SW 1271 (cell line): ENCODE measurements around the gene DYSF.
A peak's percentile ranks its signal among the peaks of the same experiment; 100 is the strongest.

Experiments used
- DNase-seq, 2 experiments: peaks; one replicate each; lab custom pipeline; 2025; lab: John Stamatoyannopoulos, UW

Gene DYSF

DNA sequence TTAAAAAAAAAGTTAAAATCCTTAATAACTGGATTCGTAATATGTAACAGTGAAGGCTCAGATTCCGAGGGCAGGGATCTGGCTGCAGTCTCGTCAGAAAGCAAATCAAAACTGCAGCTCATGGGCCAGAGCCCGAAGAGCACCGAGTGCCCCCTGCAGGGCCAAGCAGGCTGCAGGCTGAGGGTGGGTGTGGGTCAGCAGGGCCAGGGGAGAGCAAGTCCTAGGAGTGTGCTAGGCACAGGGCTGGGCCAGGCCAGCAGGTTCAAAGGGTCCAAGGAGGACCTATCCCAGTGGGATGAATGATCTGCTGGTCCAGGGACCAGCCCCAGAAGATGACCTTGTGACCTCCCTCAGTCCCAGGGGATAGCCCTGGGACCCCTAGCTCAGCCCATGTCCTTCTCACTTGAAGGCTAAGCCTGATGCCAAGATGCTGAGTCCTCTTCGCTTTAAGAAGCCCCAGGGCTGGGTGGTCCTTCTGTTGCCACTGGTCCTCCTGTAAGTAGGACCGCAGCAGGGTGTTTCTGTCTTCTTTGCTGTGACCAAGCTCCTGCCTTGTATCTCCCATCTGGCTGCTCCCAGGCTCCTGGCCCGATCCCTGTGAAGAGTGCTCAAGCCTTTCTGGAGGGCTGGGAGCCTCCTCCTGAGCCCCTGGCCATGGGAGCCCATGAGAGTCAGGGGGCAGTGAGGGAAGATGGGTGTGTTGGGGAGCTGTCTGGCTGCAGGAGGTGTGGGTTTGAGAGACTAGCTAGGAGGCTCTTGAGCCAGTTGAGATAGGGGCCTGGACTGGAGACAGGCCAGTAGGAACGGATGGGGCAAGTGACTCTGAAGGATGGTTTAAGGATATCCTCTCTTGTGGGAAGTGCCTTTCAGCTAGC, 150.7 kb downstream of the DYSF start:
- DNase-seq, result no peak

DNA sequence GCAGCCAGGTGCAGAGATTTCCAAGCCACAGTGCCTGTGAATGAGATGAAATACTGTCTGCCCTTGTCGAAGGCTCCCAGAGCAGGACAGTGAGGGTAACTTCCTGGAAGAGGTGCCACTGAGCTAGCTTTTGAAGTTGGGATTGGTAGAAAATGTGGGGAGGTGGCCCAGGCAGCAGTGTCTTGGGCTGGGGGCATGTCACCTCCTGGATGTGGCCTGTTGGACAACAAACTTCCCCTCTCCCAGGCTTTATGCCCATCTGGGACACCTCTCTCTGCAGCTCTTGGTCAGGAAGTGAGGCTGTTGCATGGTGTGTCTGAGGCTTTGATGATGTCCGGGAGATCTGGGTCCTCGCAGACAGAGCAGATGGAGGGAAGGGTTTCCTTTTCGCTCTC, 151.4 kb downstream of the DYSF start:
- no peak for DNase-seq

DNA sequence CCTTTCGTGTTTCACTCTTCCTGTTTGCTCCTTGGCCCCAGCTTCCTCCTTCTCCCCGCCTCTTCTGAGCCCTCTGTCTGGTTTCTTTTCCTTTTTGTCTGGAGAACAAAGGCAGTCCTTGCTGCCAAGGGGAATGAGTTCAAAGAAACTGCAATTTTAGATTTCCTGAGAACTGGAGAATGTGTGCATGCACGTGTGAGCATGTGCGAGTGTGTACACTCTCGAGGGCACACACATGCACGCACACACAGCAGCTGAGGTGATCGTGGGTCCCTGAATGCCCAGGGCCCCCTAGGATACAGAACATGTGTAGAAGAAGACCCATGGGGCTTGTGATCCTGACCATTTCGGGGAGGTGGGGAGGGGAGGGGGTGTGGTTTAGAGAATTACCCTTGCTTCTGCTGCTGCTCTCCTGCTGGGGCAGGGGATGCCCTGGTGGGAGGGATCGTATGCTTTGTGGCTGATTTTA, 151.8 kb downstream of the DYSF start:
- no peak for DNase-seq

DNA sequence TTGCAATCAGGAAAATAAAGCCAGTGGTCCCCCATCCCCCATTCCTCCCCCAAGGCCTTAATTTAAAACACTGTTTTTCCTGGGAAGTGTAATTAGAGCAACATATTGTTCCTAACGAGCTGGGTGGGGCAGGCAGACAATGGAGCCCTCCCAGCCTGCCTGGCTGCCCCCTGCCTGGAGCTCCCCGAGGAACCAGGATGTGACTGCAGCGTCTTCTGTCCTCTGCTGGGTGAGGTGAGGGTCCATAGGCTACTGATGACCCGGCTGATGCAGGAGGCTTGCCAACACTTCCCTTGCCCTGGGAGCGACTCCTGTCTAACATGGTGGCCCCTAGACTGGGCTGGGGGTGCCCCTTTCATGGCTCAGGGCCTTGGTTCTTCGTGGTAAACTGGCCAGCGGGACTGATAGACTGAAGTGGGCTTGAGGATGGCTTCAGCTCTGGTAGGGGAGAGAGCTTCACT, 152.4 kb downstream of the DYSF start:
- no peak for DNase-seq

DNA sequence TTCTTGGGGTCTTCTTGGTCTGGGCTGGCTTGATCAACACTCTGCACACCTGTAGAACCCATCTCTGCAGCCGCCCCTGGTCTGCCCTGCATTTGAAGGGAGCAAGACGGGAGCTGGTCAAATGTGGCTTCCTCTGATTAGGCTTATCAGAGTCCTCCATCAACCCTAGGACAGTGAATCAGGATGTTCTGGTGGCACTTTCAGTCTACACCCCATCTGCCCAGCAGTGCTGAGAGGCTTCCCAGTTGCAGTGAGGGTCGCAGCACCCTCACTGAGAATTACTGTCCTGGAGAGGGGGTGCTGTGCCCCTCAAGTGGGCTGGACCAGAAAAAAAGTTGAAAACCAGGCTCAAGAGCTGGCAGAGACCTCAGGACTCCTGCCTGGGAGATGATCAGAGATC, 152.9 kb downstream of the DYSF start:
- DNase-seq, result no peak

DNA sequence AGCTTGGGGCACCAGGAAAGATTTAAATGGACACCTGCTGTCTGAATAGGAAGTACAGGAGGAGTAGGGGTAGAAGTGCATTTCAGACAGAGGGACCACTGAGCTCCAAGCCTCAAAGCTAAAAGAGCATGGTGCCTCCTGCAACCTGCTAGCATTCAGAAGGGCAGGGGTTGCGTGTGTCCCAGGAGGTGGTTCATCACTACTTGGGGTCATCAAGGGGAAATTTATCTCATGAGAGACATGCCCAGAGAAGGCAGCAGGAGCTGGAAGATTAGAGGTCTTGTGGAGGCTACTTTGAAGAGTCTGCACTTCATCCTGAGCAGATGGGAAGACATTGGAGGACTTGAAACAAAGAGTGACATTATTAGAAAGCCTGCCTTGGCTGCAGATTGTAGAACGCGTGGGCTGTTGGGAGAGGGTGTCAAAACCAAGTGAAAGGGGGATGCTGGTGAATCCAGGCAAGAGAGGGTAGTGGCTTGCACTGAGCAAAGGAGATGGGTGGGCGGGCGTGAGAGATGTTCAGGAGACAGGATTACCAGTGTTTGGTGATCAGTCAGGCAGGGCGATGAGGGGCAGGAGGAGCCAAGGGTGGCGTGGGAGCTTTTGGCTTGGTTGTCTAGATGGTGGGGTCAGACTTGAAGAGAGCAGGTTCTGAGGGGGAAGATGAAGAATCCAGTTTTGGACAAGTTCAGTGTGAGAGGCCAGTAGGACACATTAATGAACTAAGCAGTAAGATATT, 154.0 kb downstream of the DYSF start:
- DNase-seq, result no peak

DNA sequence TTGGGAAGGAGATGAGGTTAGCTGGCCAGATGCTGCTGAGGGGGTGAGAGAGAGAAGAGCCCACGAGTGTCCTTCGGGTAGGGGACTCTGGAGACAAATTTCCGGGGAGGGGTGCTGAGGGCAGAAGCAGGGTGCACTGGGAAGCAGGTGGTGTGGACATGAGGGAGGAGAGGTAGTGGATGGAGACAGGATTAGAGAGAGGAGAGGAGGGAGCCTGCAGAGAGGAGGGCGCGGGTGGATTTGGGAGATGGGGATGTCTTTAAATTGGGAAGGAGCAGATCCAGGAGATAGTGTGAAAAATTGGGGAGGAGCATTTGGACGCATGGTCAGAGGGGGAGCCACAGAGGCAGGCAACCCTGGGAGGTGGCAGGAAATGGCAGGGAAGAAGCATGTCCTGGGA, 154.7 kb downstream of the DYSF start:
- no peak for DNase-seq

DNA sequence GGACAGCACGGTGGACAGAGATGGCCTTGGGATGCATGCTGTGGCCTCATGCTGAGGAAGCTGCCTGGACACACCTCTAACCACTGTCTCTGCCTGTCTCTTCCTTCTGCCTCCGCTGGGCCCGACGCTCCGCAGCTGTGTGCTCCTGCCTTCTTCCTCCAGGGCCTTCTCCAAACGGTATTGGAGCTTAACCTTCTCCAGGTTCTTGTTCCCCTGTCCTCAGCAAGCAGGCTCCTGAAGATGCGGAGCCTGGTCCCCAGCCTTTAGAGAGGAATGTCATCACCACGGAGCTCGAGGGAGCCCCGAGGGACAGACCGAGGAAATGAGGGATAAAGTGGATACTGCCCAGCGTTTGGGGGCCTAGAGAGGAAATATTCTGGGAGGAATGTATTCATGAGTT, 155.1 kb downstream of the DYSF start:
- DNase-seq, result no peak

DNA sequence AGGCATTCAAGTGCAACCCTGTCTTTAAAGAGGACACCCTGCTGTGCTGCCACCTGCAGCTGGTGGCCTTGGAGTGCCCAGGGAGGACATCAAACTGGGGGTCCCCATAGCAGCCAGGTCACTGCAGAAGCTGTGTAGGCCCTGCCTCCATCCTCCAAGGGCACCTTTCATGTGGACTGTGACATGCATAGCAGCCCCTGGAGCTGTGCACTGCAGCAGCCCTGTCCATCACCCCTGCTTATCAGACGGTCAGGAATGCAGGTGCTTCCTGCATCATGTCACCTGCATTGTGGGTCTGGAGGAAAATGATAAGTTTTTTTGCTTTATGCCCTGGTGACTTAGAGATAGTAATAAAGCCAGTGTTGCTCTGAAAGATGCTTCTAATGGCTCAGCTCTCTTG, 155.7 kb downstream of the DYSF start:
- DNase-seq, result no peak

DNA sequence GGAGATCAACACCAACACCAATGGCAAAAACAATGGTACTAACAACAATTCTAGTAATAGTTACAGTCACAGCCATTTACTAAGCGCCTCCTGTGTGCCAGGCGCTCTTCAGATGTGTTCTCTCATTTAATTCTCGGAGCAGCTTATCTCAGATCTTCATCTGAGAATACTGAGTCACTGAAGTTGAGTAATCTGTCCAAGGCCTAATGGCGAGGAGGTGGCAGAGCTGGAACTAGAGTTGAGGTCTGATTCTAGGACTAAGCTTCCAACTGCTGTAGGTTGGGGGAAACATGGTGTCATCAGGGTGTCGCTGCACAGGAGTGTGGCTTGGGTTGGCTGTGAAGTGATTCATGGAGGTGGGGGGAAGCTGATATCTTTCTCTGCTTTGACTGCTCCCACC, 156.1 kb downstream of the DYSF start:
- DNase-seq, result no peak

DNA sequence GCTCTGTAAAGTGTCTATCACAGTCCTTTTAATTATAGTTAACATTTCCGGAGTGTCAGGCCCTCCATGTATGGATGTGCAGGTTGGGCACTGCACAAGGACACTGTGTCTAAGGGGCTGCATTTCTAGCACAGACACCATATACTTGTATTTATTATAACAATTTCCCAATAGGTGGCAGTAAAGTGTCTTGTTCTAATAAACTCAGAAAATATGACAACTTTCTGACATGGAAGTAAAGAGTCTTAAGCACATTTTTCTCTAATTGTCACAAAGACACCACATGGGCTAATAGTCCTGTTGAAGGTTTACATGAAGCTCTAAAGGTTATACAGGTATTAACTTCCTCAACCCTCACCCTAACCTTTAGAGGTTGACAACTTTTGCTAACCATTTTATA, 156.6 kb downstream of the DYSF start:
- peak in 1 of 2 experiments; percentile 41 for DNase-seq

DNA sequence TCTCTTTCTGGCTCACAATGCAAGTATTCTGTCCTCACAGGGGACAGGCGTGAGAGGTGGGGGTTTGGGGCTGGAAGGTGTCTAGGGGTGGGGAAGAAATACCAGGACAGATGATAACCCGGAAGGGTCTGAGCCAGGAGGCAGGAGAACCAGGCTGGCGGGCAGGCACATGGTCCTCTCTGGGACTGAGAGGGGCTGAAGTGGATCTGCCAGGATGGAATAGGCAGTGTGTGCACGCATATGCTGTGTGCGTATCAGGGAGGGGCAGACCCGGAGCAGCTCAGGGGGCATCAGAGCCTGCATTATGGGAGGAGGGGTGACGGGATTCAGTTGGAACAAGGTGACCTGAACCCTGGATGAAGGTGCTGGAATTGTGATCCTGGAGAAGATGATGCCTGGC, 157.3 kb downstream of the DYSF start:
- no peak for DNase-seq

DNA sequence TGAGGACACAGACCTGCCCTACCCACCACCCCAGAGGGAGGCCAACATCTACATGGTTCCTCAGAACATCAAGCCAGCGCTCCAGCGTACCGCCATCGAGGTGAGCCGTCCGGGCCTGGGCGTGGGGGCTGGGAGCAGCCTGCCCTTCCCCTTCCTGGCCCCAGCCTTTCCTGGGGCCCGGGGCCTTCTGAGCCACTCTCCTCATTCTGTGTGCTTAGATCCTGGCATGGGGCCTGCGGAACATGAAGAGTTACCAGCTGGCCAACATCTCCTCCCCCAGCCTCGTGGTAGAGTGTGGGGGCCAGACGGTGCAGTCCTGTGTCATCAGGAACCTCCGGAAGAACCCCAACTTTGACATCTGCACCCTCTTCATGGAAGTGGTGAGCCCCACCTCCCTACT, 157.9 kb downstream of the DYSF start:
- DNase-seq, result no peak

DNA sequence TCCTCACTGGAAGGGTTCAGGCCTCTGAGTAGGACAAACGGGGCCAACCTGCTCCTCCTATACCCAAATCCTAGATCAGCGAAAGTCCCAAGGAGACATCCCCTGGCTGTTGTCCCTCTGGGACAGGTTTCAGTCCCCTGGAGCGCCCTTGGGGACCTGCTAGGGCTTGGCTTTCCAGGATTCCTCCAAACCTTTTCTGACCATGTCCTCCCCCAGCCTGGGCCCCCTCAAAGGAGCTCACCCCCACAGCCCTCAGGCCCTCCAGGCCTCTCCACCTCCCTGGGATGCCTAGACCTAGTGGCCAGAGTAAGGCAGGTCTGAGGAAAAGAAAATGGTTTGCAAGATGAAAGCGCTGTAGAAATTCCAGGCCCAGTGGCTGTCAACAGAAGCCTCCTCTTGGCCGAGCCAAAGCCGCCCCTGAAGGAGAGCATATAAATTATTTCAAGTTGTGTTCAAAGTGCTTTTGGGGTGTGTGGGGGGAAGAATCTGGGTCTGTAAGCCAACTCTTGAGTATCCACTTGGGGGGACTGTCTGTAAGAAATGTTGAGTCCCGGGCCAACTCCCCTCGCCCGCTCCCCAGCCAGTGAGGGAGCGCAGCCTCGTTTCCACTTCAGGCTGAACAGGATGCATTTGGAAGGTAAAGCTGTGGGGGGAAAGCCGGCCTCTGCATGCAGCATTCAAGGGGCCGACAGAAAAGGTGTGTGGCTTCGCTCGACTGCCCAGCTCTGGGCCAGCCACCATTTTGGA, 158.6 kb downstream of the DYSF start:
- no peak for DNase-seq

DNA sequence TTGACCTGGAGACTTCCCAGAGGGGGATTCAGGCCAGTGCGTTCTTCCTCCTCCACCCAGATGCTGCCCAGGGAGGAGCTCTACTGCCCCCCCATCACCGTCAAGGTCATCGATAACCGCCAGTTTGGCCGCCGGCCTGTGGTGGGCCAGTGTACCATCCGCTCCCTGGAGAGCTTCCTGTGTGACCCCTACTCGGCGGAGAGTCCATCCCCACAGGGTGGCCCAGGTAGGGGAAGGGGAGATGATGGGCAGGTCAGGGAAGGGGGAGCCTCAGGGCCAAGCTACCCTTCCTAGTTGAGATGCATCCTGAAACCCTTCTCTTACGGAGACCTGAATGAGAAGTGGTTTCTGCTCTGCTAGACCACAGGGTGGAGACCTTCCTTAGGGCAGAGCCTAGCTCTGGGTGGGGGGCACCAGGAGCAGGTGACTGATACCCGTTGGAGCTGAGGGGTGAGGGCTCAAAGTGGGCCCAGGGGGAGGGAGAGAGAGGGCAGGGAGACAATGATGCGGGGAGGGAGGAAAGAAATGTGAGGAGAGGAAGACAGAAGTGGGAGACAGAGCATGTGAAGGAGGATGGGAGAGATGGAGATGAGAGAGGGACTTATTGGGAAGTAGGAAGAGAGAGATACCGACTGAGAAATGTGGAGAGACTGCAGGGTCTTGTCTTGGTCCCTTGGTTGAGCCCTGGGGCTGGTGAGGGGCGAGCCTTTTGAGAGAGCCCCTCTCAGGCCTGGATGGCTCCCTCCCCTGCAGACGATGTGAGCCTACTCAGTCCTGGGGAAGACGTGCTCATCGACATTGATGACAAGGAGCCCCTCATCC, 159.4 kb downstream of the DYSF start:
- DNase-seq, result no peak

DNA sequence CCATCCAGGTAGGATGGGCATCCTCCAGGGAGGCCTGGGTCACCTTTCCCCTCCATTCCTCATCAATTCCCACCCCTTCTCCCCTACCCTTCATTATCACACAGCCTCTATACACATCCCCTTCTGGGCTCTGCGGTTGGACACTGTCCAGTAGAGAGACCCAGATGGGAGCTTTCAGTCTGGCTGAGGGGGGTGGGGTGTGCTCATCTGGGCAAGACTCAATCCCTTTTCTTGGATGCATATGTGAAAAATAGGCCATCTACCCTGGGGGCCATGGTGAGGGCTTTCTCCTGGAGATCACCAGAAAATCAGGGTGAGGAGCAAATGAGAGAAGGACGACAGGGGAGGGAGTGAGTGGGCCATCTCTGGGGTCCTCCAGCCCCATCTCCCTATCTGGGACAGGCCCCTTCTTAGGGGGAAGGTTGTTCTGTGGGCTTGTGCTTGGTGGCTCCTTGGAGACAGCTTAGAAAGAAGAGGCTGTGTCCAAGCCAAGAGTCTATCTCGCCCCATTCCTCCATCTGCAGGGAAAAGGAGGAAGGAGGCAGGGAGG, 160.1 kb downstream of the DYSF start:
- no peak for DNase-seq

DNA sequence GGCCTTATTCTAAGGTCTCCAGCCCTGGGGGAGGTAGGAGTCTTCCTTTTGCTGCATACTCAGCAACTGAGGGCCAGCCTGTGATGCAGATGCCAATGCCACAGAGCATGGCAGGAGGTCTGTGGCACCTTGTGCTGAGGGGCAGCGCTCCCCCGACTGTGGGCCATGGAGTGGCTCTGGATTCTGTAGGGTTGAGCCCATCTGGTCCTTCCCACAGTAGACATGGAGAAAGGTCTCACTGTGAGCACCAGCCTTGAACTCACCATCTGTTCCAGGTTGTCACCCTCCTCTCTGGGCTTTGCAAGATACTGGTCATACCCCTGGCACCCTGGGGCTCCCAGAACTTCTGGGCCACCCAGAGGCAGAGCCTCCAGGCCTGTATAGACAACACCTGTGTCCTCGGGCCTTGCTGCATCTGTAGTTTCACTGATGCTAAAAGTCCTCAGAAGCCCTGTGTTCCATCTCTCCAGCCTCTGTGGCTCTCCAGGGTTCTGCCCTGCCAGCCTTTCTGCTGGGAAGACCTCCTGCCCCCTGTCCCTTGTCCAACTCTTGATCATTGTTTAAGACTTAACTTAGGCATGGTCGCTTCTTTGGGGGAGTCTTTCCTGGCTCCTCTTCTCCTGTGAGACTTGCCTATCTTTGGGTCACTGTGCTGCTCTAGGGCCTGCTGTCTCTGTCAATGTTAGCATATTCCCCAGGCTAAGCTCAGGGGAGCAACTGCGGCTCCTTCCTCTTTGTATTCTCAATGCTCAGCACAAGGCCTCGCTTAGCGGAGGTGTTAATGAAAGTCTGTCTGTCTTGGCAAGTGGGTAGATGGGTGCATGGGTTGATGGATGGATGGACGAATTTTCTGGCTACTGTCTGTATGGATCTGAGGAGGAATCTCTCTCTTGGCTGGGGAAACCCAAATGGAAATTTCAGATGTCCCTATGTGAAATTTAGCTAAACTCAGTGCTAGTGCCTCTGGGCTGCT, 160.9 kb downstream of the DYSF start:
- no peak for DNase-seq

DNA sequence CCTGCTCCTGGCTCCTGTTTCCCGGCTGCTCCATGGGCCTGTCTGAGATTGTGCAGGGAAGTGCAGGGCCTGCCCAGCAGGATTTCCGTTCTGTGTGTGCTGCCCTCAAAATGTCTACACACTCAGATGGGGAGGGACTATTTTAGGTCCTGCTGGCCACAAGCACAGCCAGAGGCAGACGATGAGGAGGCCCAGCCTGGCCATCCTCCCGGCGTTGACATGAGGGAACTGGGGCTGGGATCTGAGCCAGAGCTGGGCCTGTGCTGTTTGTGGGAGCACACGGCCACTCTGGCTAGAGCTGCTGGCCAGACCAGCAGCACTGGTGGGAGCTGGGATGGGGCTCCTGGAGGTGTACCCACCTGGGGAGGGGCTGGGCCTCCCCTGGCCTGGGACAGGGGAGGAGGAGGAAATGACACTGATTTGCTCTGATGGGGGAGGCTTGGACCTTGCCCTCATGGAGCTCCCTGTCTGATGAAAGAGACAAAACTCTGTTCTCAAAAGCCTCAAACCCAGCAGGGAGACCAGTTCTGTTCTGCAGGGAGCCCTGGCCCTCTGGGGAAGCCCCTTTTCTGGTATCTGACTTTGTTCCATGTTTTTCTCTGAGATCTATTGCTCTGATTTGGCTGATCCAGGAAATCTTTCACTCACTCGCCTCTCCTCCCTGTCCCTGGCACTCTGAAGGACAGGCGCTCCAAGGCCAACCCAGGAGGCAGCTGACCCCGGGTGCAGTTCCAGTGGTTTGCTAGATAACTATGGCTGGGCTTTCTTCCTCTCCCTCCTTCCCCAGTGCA, 161.8 kb downstream of the DYSF start:
- no peak for DNase-seq
